ENCODE data around the gene WAPL. TPM values are rescaled to one million over a fixed set of nuclear protein-coding genes. Genes with fewer than 3 reads are reported as not detected.

The WAPL gene, protein sequence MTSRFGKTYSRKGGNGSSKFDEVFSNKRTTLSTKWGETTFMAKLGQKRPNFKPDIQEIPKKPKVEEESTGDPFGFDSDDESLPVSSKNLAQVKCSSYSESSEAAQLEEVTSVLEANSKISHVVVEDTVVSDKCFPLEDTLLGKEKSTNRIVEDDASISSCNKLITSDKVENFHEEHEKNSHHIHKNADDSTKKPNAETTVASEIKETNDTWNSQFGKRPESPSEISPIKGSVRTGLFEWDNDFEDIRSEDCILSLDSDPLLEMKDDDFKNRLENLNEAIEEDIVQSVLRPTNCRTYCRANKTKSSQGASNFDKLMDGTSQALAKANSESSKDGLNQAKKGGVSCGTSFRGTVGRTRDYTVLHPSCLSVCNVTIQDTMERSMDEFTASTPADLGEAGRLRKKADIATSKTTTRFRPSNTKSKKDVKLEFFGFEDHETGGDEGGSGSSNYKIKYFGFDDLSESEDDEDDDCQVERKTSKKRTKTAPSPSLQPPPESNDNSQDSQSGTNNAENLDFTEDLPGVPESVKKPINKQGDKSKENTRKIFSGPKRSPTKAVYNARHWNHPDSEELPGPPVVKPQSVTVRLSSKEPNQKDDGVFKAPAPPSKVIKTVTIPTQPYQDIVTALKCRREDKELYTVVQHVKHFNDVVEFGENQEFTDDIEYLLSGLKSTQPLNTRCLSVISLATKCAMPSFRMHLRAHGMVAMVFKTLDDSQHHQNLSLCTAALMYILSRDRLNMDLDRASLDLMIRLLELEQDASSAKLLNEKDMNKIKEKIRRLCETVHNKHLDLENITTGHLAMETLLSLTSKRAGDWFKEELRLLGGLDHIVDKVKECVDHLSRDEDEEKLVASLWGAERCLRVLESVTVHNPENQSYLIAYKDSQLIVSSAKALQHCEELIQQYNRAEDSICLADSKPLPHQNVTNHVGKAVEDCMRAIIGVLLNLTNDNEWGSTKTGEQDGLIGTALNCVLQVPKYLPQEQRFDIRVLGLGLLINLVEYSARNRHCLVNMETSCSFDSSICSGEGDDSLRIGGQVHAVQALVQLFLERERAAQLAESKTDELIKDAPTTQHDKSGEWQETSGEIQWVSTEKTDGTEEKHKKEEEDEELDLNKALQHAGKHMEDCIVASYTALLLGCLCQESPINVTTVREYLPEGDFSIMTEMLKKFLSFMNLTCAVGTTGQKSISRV (N-terminal part only)
- total RNA-seq: 47.2 and 54.4 TPM in 2 replicates

DNA sequence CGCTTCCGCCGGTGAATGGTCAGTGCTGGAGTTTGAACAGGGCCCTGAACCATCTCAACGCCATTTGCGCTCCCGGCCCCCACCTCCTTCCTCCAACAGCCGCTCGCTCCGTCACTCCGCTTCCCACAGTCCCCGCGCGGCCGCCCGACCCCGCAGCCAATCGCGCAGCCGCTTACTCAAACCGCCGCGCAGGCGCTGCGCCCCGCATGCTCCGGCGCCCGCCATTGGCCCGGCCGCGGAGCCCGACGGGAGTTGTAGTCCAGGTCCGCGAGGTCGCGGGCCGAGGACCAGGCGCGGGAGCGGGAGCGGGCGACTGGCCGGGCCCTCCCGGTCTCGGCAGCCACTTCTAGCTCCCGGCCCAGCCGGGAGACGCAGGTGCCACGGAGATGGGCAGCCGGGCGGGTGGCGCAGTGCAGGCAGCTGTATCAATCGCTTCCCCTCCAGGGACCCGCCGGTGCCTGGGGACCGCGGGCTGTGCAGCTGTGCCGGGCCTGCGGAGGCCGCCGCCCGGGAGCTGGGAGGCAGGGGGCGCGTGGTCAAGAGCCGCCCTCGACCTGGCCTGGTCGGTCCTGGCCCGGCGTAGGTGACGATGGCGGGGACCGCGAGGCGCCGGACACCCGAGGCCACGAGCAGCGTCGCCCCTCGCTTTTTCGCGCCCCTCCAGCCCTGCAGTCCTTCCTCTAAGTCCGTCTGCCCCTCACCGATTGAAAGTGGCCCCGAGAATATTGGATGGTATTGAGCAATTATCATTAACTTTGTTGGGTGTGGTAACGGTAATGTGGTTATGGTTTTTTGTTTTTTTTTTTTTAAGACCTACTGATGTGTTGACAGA, at the start of gene WAPL:
Gene WAPL (minus strand): TSS at position 115 of the 832 bp plus-strand sequence. CDS start 3,723 bp downstream, outside the sequence.

Other genes starting within 250 kb of the WAPL start
- 0.06 TPM in 1 of 2 replicates, not detected in the other for gene GRID1, start 155.0 kb downstream of the WAPL start, total RNA-seq
- not detected in 2 replicates for gene OPN4, start 132.8 kb upstream of the WAPL start, total RNA-seq
- under 0.01 and 0.12 TPM in 2 replicates for gene LDB3, start 146.7 kb upstream of the WAPL start, total RNA-seq
- gene BMPR1A, start 234.8 kb upstream of the WAPL start, total RNA-seq: 54.3 and 64.3 TPM in 2 replicates